Cardiac fibroblast (primary cell): ENCODE results near the gene SKI.

Source experiments
- DNase-seq, 2 donors: peaks; one replicate each; pipeline versions ENCODE4 v3.0.0 to v3.0.0-alpha.2; 2010; ENCODE audit warnings: low read depth in 2 of 2
- H3K4me3 ChIP-seq, 2 donors: replicated peaks in 1 of 2; 1 replicate in 1 of 2; 2 replicates in 1 of 2; pipeline ENCODE4 v1.5.1; 2011; ENCODE audit warnings: low read depth in 2 of 2, low read length in 2 of 2, mild to moderate bottlenecking in 2 of 2, moderate library complexity in 1 of 2
- CTCF ChIP-seq: IDR thresholded peaks from one replicate; pipeline ENCODE4 v1.5.1; 2011; ENCODE audit warnings: low read depth, mild to moderate bottlenecking, low read length, inconsistent platforms

Gene SKI

GRCh38 chr1:2248127-2248826 is 20.2 kb downstream of the SKI start:
- DNase-seq: no peak
- no peak for TF ChIP-seq CTCF
- no peak overlapping the region for H3K4me3 ChIP-seq

- TF ChIP-seq CTCF: no peak
- no peak overlapping the region for H3K4me3 ChIP-seq
- no peak for DNase-seq
Measured at GRCh38 chr1:2248854-2249558, 20.9 kb downstream of the SKI start.

GRCh38 chr1:2249559-2249906 is 21.4 kb downstream of the SKI start:
- DNase-seq: no peak
- no peak for TF ChIP-seq CTCF
- no peak overlapping the region for H3K4me3 ChIP-seq

- H3K4me3 ChIP-seq: no peak overlapping the region
- TF ChIP-seq CTCF: no peak
- no peak for DNase-seq
Measured at GRCh38 chr1:2250721-2251281, 22.7 kb downstream of the SKI start.

GRCh38 chr1:2251363-2251762 is 23.2 kb downstream of the SKI start:
- no peak for TF ChIP-seq CTCF
- DNase-seq: no peak
- H3K4me3 ChIP-seq: no peak overlapping the region

GRCh38 chr1:2251786-2252185 is 23.7 kb downstream of the SKI start:
- TF ChIP-seq CTCF: no peak
- no peak overlapping the region for H3K4me3 ChIP-seq
- DNase-seq: peak in 1 of 2 donors; percentile 29
